DMS53 treated with DMSO at 0.1 percent for 48 hours (cell line): ENCODE measurements around the gene SPZ1.
"Not testable (repeated sequence)": the region's sequence is repeated elsewhere in the genome, so short reads cannot be mapped to it uniquely, and the experiment has no call there.

Experiments
- DNase-seq: peaks from one replicate; lab custom pipeline; 2025; ENCODE audit not compliant: unreplicated experiment; lab: John Stamatoyannopoulos, UW

Gene SPZ1

GRCh38 chr5:80337379-80337778, 17.6 kb downstream of the SPZ1 start:
- no peak for DNase-seq

- DNase-seq, result no peak
Observed at GRCh38 chr5:80339116-80339515, 19.3 kb downstream of the SPZ1 start.

DNA sequence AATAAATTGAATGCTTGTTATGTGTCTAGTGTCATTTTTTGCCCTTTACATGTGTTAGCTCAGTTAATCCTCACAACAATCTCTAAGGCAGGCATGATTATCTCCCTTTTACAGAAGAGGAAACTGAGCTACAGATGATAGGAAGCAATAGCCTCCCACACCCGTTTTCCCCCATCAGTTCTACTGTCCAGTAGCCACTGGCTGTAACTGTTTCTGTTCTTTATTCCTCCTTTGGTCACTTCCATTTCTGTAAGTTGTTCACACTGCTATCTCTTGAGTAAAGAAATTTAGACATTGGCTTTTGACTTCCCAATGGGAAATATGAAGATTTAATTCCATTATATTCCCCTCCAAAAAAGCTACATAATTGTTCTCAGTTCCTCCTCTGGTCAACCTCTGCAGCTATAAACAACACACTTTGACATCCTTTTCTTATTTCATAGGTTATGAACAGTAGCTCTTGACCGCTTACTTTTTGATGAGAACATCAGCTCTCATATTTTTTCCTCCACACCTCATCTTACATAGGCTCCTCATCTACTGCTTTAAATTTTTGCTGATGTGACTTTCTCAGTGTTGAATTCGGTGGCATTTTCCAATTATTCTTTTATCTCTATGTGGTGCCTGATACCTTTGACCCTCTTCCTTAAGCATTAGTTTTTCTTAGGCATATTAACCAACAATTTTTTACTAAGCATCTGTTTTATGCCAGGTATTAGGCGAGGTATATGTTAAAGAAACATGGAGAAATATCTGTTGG, 21.4 kb downstream of the SPZ1 start:
- DNase-seq, result no peak

GRCh38 chr5:80343067-80343466, 23.3 kb downstream of the SPZ1 start:
- DNase-seq, result no peak

DNA sequence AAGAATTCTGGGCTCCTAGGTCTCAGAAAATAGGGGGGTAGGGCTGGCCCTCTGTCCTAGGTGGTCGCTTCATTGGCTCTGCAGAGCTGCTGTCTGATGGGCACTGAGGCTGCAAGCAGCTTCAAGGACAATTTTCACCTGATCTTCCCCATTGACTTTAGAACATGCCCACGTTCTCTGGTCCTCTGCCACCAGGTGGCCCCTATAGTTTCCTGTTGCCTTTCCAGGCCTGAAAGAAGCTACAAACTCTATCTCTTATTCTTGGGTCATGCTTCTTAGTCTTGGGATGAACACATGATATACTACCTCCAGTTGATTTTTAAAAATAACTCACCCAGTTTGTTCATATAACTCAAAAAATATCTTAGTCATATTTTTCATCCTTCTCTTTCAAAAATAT, 26.3 kb downstream of the SPZ1 start:
- DNase-seq, result peak; percentile 24

DNA sequence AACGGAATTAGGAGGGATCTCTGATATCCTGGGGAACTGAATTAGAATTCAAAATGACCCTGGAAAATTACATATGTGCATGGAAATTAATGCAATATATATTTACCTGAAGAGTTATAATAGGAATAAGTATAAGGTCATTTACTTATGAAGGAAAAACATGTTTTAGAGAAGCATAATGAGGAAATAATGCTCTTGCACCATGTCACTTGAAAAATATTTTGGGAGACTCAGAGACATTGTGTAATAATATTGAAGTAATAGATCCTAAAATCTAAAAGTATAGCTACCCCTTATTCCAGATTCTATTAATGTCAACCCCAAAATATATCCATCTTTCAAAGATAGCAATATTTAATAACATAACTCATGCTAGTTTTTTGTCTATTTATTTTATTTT, 28.4 kb downstream of the SPZ1 start:
- no peak for DNase-seq

- DNase-seq, result not testable (repeated sequence)
Observed at GRCh38 chr5:80351019-80351418, 31.2 kb downstream of the SPZ1 start.

DNA sequence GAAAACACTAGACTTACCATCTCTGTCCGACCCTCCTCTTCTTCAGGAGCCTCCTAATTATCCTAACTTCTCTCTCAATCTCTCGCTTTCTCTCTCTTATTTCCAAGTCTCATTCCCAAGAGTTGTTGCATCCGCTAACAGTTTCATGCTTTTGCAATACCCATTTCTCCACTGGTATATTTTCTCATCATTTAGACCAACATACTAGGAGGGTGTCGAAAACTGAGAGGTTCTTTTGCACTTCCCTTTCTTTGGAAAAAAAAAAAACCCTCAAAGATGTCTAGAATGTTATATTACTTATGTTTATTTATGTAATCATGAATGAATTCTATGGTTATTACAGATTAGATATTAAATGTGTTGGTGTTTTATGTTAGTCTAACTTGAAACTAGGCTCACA, 35.9 kb downstream of the SPZ1 start:
- DNase-seq, result no peak

DNA sequence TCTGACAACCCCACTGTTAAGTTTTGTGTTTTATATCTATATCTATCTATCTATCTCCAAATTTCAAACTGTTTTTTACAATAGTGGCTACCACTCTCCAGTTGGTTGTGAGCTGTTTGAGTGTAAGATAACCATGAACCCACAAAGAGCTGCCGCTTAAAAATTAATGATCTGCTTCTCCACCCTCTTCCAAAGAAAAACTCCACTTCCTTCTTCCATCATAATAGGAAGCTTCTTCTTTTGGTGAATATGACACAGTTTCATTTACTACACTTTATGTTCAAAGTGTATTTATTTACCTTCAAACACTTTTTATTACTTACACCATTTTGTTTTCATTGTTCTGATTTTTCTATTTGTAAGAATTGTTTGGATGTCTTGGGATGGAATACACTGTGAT, 37.9 kb downstream of the SPZ1 start:
- DNase-seq, result no peak

GRCh38 chr5:80360914-80361444, 41.2 kb downstream of the SPZ1 start:
- no peak for DNase-seq

DNA sequence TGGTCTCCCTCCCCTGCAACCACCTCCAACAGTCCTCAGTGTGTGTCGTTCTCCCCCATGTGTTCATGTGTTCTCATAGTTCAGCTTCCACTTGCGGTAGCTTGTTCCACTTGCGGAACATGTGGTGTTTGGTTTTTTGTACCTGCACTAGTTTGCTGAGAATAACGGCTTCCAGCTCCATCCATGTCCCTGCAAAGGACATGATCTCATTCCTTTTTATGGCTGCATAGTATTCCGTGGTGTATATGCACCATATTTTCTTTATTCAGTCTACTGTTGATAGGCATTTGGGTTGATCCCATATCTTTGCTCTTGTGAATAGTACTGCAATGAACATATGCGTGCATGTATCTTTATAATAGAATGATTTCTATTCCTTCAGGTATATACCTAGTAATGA, 45.1 kb downstream of the SPZ1 start:
- no peak for DNase-seq

DNA sequence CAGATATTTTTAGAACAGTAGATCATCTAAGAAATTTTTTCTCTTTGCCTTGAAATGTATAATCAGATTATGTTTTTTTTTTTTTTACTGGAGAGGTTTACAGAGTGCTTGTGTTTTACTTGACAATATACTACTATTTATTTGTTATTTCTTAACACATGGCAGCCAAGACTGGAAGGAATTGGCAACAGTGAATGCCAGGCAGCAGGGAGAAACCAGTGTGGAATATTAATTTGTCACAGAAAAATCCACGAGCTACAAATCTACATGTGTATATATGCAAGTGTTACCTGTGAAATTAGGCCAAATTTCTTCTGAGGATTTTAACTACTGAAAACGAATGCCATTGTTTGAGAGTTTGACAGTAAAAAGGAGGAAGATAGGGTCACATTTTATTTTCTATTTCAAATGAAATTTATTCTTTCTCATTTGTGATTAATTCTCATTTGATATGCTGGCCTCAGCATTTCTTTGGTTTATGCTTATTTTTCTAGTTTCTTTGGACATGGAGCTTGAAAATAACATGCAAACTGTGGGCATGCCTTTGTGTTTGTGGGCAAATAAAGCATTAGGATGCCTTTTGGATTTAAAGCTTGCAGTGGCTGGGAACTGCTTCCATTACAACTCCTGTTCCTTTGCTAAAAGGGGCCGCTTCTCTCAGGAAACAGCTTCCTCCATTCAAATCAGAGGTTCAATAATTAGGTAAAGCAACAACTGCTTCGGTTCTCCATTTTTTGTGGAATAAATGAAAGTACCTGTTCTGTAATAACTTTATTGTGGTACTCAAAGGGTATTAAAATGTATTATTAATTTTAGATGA, 49.1 kb downstream of the SPZ1 start:
- DNase-seq, result no peak

DNA sequence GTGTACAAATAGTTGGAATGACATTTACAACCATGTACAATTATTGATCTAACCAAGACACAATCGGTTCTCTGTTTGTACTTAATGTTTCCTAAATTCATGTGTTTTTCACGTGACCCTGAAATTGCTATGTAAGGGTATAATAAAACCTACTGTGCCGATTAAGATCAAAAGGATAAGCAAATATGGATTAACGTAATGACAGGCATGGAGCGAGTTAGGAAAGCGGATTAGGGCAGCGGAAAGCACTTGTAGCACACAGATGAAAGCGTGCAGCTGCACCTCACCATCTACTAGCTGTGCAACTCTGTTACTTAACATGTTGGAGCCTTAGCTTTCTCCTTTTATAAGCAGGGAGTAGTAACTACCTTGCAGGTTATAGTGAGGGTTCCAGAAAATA, 49.7 kb downstream of the SPZ1 start:
- no peak for DNase-seq

DNA sequence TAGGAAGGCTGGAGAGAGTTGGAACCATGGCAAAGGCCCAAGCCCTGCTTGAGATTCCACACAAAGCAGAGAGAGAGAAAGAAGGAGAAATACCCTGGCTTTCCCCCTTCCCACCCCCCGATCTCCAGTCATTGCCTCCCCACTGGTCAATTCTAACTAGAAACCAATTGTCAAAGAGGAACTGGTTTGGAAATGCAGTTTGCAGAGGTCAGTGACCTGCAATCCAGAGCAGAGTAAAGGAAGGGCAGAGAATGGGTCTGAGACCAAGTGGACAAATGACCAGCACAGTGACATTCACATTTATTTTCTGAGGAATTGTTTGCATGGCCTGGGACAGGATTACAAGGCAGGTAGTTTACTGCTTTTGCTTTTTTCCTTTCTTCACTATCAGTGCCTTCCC, 50.6 kb downstream of the SPZ1 start:
- no peak for DNase-seq
